ENCODE data around the gene FGF14.

- TF ChIP-seq CTCF (optimal IDR thresholded peaks at IDR 0.05 in 1 of 3, IDR thresholded peaks at IDR 0.05 in 1 of 3, conservative IDR thresholded peaks at IDR 0.05 in 1 of 3; ENCODE audit: extremely low read depth in 1 of 3, insufficient read depth in 2 of 3, low read length in 3 of 3): no peak
- TF ChIP-seq EZH2 (IDR thresholded peaks at IDR 0.05; ENCODE audit: low read length): no peak
Measured at GRCh38 chr13:101817898-101818297, 584.0 kb downstream of the FGF14 start.

Data from keratinocyte (primary cell).